Measurements from ENCODE around the gene PRICKLE2. TPM values are rescaled to one million over a fixed set of nuclear protein-coding genes. Genes with fewer than 3 reads are reported as not detected.

PRICKLE2 gene
- total RNA-seq, 4 donors from 2014 or later, result 28.8 to 48.1 (median 38.5) TPM

- whole genome bisulfite sequencing, 2 donors, result 88 to 90% methylated on average over 2 of the region's 2 CpGs
- Histone ChIP-seq H3K36me3 (no peaks in the 10 kb centered on the region), H3K4me1 (peaks cover 0 to 3% of the 10 kb centered on the region in 2 donors), H3K27me3 (no peaks in the 10 kb centered on the region), H3K4me3 (replicated peaks in 1 of 3) (no peak overlapping the region), H3K27ac (no peak overlapping the region), H3K9me3 (no peaks in the 10 kb centered on the region)
- no peak for DNase-seq
- TF ChIP-seq, protein P1, sequence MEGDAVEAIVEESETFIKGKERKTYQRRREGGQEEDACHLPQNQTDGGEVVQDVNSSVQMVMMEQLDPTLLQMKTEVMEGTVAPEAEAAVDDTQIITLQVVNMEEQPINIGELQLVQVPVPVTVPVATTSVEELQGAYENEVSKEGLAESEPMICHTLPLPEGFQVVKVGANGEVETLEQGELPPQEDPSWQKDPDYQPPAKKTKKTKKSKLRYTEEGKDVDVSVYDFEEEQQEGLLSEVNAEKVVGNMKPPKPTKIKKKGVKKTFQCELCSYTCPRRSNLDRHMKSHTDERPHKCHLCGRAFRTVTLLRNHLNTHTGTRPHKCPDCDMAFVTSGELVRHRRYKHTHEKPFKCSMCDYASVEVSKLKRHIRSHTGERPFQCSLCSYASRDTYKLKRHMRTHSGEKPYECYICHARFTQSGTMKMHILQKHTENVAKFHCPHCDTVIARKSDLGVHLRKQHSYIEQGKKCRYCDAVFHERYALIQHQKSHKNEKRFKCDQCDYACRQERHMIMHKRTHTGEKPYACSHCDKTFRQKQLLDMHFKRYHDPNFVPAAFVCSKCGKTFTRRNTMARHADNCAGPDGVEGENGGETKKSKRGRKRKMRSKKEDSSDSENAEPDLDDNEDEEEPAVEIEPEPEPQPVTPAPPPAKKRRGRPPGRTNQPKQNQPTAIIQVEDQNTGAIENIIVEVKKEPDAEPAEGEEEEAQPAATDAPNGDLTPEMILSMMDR (IDR thresholded peaks at IDR 0.05), result no peak
- TF ChIP-seq POLR2A (IDR thresholded peaks at IDR 0.05), result no peak
- intact Hi-C loops (cut with DNase I), result no loop called here
These were observed 93.4 kb downstream of the PRICKLE2 start for GRCh38 chr3:64131725-64132469.

- Histone ChIP-seq H3K27me3 (no peaks in the 10 kb centered on the region), H3K27ac (no peak overlapping the region), H3K4me3 (replicated peaks in 1 of 3) (no peak overlapping the region), H3K4me1 (peaks cover 0 to 3% of the 10 kb centered on the region in 2 donors), H3K36me3 (no peaks in the 10 kb centered on the region), H3K9me3 (no peaks in the 10 kb centered on the region)
- DNase-seq, result no peak
- intact Hi-C loops (cut with DNase I), result no loop called here
- 89 to 100% methylated on average over 1 of the region's 1 CpG for WGBS, 2 donors
- TF ChIP-seq POLR2A (IDR thresholded peaks at IDR 0.05), result no peak
- TF ChIP-seq, protein P1 (IDR thresholded peaks at IDR 0.05), result no peak
These were observed 94.8 kb downstream of the PRICKLE2 start for GRCh38 chr3:64130436-64130835.

DNA sequence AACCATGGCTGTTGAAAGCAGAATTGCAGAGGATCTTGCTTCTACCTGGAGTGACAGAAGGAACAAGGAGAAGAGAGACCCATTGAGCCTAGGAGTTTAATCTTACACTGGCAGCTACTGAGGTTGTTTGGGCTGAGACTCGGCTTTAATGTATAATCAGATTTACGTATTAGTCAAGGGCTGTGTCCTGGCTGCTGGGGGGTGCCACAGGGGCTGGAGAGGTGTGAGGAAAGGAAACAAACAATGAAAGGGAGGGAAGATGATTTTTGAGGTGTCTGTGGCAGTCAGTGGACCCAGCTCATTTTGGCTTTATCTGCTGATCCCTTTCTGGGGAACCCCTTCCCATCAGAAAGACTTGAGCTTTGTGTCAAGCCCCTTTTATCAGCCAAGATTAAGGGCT, 95.7 kb downstream of the PRICKLE2 start:
- no peaks in the 10 kb centered on the region for H3K27me3 ChIP-seq
- no peaks in the 10 kb centered on the region for H3K36me3 ChIP-seq
- intact Hi-C loops (cut with DNase I), result no loop called here
- no peak overlapping the region for H3K4me3 ChIP-seq (replicated peaks in 1 of 3)
- no peaks in the 10 kb centered on the region for H3K9me3 ChIP-seq
- no peak overlapping the region for H3K27ac ChIP-seq
- TF ChIP-seq POLR2A (IDR thresholded peaks at IDR 0.05), result no peak
- TF ChIP-seq, protein P1 (IDR thresholded peaks at IDR 0.05), result no peak
- no peak for DNase-seq
- WGBS, 2 donors, result 75 to 79% methylated on average over 2 of the region's 2 CpGs
- H3K4me1 ChIP-seq, result no peaks in the 10 kb centered on the region

DNA sequence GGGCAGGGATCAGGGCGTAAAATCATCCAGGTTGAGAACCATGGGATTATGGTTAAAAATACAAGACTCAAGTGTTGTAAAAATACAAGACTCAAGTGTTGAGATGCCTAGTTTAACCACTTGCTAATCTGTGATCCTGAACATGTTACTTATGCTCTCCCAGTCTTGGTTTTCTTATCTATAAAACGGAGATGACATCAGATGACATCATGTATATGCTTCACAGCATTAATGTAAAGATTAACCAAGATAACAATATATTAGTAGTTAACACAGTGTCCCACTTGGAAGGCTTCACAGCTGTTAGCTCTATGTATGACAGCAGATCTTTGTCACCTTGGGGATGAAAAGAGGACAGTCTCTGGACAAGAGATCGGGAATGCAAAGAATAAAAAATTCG, 96.2 kb downstream of the PRICKLE2 start:
- Histone ChIP-seq H3K4me3 (replicated peaks in 1 of 3) (no peak overlapping the region), H3K9me3 (no peaks in the 10 kb centered on the region), H3K27me3 (no peaks in the 10 kb centered on the region), H3K36me3 (no peaks in the 10 kb centered on the region), H3K27ac (no peak overlapping the region), H3K4me1 (no peaks in the 10 kb centered on the region)
- 49 to 83% methylated on average over 4 of the region's 4 CpGs for WGBS, 2 donors
- DNase-seq, result no peak
- intact Hi-C loops (cut with DNase I), result no loop called here
- TF ChIP-seq, protein P1 (IDR thresholded peaks at IDR 0.05), result no peak
- no peak for TF ChIP-seq POLR2A (IDR thresholded peaks at IDR 0.05)

- peaks cover 3 to 19% of the 10 kb centered on the region in 2 donors for H3K4me1 ChIP-seq
- H3K27ac ChIP-seq, result no peak overlapping the region
- H3K4me3 ChIP-seq (replicated peaks in 1 of 3), result no peak overlapping the region
- no peak for TF ChIP-seq POLR2A (IDR thresholded peaks at IDR 0.05)
- TF ChIP-seq, protein P1 (IDR thresholded peaks at IDR 0.05), result no peak
- DNase-seq, result no peak
- intact Hi-C loops (cut with DNase I), result no loop called here
- H3K36me3 ChIP-seq, result no peaks in the 10 kb centered on the region
- no peaks in the 10 kb centered on the region for H3K9me3 ChIP-seq
- WGBS, 2 donors, result 47 to 94% methylated on average over 2 of the region's 2 CpGs
- no peaks in the 10 kb centered on the region for H3K27me3 ChIP-seq
These were observed 99.7 kb downstream of the PRICKLE2 start for GRCh38 chr3:64125561-64125960.
